Measurements from ENCODE around the gene GAS2L1.

Gene GAS2L1

DNA sequence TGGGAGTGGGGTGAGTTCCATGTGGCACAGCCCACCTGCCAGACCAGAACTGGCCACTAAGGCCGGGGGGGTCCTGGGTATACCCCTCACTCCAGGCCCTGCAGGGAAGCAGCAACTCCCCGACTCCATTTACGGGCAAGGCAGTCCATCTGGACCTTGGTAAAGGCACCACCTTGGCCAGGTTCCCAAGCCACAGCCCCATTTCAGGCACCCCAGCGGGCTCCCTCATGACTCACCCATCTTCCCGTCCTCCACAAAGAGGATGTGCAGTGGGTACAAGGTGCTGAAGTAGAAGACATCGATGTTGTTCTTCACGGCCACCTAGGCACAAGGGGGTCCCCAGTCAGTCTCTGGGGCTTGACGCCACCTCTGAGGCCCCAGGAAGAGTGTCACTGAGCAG lies 24.8 kb downstream of the GAS2L1 start:
- H3K4me3 ChIP-seq (replicated peaks; ENCODE audit: low read depth, low read length) = no peak overlapping the region
- no peak for DNase-seq (ENCODE audit: extremely low read depth, low read depth)
- TF ChIP-seq, protein P1, sequence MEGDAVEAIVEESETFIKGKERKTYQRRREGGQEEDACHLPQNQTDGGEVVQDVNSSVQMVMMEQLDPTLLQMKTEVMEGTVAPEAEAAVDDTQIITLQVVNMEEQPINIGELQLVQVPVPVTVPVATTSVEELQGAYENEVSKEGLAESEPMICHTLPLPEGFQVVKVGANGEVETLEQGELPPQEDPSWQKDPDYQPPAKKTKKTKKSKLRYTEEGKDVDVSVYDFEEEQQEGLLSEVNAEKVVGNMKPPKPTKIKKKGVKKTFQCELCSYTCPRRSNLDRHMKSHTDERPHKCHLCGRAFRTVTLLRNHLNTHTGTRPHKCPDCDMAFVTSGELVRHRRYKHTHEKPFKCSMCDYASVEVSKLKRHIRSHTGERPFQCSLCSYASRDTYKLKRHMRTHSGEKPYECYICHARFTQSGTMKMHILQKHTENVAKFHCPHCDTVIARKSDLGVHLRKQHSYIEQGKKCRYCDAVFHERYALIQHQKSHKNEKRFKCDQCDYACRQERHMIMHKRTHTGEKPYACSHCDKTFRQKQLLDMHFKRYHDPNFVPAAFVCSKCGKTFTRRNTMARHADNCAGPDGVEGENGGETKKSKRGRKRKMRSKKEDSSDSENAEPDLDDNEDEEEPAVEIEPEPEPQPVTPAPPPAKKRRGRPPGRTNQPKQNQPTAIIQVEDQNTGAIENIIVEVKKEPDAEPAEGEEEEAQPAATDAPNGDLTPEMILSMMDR (IDR thresholded peaks at IDR 0.05; ENCODE audit: low read depth, low read length, missing control alignments) = no peak

DNA sequence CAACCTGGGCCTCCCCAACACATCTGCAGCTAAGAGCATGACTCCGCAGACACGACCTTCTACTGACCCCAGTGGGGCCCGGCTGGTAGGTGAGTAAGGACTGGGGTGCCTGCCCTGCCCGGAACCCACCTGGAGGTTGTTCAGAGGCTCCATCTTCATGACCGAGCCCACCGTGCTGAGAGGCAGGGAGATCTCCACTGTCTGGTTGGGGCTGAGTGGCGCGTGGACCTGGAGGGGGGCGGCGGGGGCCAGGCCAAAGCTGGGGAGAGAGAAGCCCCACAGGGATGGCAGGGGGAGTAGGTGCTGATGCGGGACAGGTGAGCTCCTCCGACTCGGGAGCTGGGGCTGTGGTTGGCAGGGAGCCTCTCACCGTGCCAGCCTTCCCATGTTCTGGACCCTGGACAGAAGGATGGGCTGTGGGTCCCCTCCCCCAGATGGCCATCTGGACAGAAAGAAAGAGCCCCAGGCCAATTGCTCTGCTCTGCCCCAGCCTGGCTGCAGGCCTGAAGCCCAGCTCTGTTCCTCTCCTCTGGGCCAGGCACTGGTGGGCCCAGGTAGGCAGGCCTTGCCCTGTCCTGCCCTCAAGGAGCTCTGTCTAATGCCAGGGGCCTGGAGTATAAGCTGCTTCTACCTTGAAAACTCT lies 25.3 kb downstream of the GAS2L1 start:
- H3K4me3 ChIP-seq (replicated peaks; ENCODE audit: low read depth, low read length) = no peak overlapping the region
- no peak for DNase-seq (ENCODE audit: extremely low read depth, low read depth)
- TF ChIP-seq, protein P1 (IDR thresholded peaks at IDR 0.05; ENCODE audit: low read depth, low read length, missing control alignments) = no peak

DNA sequence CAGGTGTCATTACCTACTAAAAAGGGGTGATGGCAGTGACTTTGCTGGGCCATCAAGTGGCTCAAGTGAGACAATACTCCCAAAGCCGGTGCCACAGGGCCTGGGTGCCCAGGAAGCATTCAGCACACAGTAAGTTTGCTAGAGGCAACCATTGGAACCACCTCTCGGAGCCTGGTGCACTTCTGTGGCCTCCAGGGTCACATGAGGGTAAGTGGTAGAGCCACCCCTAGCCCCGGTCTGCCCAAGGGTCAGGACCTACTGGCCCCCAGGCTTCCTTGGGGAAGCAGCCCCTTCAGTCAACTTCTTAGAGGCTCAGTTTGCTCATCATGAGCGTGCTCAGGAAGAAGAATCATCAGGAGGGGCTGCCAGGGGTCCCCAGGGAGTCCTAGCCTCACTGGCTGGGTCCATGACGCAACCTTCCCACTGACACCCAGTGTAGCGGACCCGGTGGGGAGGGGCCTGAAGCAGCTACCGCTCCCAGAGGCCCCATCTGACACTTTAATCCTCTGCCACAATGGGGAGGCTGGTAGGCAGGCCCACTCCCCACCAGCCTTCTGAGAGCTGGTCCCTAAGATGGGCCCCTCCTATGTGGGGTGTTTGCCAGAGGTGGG lies 26.5 kb downstream of the GAS2L1 start:
- TF ChIP-seq, protein P1 (IDR thresholded peaks at IDR 0.05; ENCODE audit: low read depth, low read length, missing control alignments) = no peak
- no peak overlapping the region for H3K4me3 ChIP-seq (replicated peaks; ENCODE audit: low read depth, low read length)
- no peak for DNase-seq (ENCODE audit: extremely low read depth, low read depth)

DNA sequence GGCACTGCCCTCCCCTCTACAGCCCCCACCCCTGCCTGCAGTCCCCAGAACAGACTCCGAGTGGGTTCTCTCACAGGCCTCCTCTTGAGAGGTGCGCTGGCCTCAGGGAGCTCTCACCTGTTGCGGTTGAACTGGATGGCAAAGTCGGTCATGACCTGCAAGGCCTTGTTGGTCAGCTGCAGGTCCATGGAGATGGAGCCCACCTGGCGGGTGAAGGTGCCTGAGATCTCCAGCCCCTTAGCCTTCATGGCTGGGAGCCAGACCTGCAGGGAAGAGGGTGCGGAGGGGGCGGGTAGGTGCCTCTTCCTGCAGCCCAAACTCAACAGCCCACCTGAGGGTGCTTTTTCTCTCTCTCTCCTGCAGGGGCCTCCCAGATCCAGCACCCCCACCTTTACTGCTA lies 27.7 kb downstream of the GAS2L1 start:
- no peak overlapping the region for H3K4me3 ChIP-seq (replicated peaks; ENCODE audit: low read depth, low read length)
- TF ChIP-seq, protein P1 (IDR thresholded peaks at IDR 0.05; ENCODE audit: low read depth, low read length, missing control alignments) = no peak
- DNase-seq (ENCODE audit: extremely low read depth, low read depth) = no peak

DNA sequence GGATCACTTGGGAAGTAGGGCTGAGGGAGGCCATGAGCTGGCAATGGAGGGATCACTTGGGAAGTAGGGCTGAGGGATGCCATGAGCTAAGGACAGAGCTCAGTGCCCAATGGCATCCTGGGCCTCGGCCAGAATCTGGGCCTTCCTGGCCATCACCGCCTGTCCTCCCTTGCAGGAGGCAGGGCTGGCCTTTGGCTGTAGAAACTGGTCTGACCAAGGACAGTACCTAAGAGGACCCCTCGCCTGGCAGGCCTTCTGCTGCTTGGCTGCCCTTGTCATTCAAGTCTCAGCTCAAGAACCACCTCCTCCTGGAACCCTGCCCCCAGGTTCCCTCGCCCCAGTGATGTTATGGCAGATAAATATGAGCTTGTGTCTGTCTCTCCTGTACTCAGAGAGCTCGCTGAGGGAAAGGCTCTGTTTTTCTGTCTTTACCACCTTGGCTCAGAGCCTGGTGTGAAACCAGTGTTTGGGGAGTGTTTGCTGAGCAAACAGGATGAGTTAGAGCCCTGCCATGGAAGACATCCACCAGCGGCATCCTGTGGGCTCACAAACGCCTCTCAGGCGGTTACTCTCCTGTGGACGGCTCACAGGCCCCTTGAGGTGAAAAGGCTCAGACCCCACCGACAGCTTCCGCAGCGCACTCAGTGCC lies 28.4 kb downstream of the GAS2L1 start:
- H3K4me3 ChIP-seq (replicated peaks; ENCODE audit: low read depth, low read length) = no peak overlapping the region
- TF ChIP-seq, protein P1 (IDR thresholded peaks at IDR 0.05; ENCODE audit: low read depth, low read length, missing control alignments) = no peak
- DNase-seq (ENCODE audit: extremely low read depth, low read depth) = no peak

DNA sequence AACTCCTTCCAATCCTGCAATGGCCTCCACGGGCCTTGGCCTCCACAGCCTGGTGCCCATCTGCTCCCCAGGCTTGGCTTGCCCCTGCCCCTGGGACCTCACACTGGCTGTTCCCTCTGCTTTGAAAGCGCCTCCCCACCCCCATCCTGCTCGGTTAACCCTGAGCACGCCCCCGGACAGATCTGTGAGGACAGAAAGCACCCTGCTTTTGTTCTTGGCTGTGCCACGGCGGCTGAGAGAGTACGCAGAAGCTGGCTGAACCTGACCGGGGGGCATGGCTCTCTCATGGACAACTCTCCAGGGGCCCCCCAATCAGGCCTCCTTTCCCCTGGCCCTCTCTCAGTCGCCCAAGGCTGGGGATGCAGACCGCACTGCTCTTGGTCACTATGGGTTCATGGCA lies 29.2 kb downstream of the GAS2L1 start:
- TF ChIP-seq, protein P1 (IDR thresholded peaks at IDR 0.05; ENCODE audit: low read depth, low read length, missing control alignments) = no peak
- no peak overlapping the region for H3K4me3 ChIP-seq (replicated peaks; ENCODE audit: low read depth, low read length)
- DNase-seq (ENCODE audit: extremely low read depth, low read depth) = no peak
